HG03066 (cell line): ENCODE results near the gene BCORL1.
A peak's percentile ranks its signal among the peaks of the same experiment; 100 is the strongest.

Experiments used
- ATAC-seq: cut with Tn5 transposase; IDR thresholded peaks from one replicate; pipeline ENCODE4 v1.9.1; 2021; ENCODE audit warnings: low read depth; ENCODE audit not compliant: unreplicated experiment

The BCORL1 gene

GRCh38 chrX:130053236-130053635, 70.8 kb downstream of the BCORL1 start:
- no peak for ATAC-seq

- no peak for ATAC-seq
Measured at GRCh38 chrX:130055103-130055502, 72.7 kb downstream of the BCORL1 start.

- ATAC-seq = no peak
Measured at GRCh38 chrX:130055899-130056298, 73.5 kb downstream of the BCORL1 start.

- no peak for ATAC-seq
Measured at GRCh38 chrX:130057209-130057608, 74.8 kb downstream of the BCORL1 start.

- ATAC-seq = no peak
Measured at GRCh38 chrX:130058652-130059051, 76.2 kb downstream of the BCORL1 start.

GRCh38 chrX:130060122-130061069, 78.0 kb downstream of the BCORL1 start:
- ATAC-seq = peak; percentile 92

- no peak for ATAC-seq
Measured at GRCh38 chrX:130066975-130067615, 84.7 kb downstream of the BCORL1 start.

GRCh38 chrX:130071611-130072344, 89.3 kb downstream of the BCORL1 start:
- ATAC-seq = no peak

- ATAC-seq = no peak
Measured at GRCh38 chrX:130072345-130072740, 89.9 kb downstream of the BCORL1 start.

- ATAC-seq = no peak
Measured at GRCh38 chrX:130075777-130076176, 93.3 kb downstream of the BCORL1 start.

GRCh38 chrX:130079824-130080406, 97.5 kb downstream of the BCORL1 start:
- ATAC-seq = no peak

- ATAC-seq = no peak
Measured at GRCh38 chrX:130080791-130081367, 98.4 kb downstream of the BCORL1 start.

GRCh38 chrX:130081421-130082045, 99.1 kb downstream of the BCORL1 start:
- ATAC-seq = no peak

- peak; percentile 43 for ATAC-seq
Measured at GRCh38 chrX:130082244-130083106, 100.0 kb downstream of the BCORL1 start.

GRCh38 chrX:130083107-130083490, 100.7 kb downstream of the BCORL1 start:
- no peak for ATAC-seq

GRCh38 chrX:130083656-130084382, 101.4 kb downstream of the BCORL1 start:
- ATAC-seq = peak; percentile 31

- peak; percentile 30 for ATAC-seq
Measured at GRCh38 chrX:130084631-130085237, 102.3 kb downstream of the BCORL1 start.
